GM03348 (cell line): ENCODE measurements around the gene XKR8.

Experiments used
- DNase-seq: peaks from one replicate; pipeline ENCODE4 v3.0.0; 2012; ENCODE audit warnings: low spot score

Gene XKR8, protein sequence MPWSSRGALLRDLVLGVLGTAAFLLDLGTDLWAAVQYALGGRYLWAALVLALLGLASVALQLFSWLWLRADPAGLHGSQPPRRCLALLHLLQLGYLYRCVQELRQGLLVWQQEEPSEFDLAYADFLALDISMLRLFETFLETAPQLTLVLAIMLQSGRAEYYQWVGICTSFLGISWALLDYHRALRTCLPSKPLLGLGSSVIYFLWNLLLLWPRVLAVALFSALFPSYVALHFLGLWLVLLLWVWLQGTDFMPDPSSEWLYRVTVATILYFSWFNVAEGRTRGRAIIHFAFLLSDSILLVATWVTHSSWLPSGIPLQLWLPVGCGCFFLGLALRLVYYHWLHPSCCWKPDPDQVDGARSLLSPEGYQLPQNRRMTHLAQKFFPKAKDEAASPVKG

DNA sequence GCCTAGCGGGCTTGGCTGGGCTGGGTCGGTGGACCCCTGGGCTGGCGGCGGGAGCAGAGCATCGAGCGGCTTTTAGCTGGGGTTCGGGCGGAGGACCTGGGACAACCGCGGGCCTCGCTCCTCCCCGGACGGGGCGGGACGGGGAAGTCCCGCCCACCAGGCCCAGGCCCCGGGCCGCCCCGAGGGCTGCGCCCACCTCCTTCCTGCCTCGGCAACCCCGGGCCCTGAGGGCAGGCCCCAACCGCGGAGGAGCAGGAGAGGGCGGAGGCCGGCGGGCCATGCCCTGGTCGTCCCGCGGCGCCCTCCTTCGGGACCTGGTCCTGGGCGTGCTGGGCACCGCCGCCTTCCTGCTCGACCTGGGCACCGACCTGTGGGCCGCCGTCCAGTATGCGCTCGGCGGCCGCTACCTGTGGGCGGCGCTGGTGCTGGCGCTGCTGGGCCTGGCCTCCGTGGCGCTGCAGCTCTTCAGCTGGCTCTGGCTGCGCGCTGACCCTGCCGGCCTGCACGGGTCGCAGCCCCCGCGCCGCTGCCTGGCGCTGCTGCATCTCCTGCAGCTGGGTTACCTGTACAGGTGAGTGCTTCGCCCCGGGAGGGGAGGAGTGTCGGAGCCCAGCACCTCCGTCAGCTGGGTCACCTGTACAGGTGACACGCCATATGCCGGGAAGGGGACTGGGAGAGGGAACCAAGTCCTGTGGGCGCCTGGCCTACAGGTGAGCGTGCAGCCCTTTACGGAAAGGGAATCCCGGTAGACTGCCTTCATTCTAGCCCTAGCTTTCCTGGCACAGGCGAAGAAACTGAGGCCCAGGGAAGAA lies at the start of gene XKR8:
TSS of gene XKR8 (plus strand) at position 182 of the 812 bp plus-strand sequence. CDS start at position 279, 97 bp downstream.
- DNase-seq: peak; percentile 98

DNA sequence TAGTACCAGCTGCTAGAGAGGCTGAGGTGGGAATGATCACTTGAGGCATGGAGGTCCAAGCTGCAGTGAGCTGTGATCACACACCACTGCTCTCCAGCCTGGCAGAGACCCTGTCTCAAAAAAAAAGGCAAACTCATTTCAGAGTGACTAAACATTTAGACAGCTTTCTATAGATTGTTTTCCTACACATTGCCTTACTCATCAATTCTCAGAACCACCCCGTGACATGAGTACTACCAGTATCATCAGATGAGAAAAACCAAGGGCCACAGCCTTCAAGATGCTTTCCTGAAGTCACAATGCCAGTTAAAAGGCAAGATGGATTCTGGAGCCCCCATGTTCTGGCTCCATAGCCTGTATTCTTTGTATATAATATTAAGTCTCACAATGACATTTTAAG lies 47.3 kb upstream of the XKR8 start:
- no peak for DNase-seq

DNA sequence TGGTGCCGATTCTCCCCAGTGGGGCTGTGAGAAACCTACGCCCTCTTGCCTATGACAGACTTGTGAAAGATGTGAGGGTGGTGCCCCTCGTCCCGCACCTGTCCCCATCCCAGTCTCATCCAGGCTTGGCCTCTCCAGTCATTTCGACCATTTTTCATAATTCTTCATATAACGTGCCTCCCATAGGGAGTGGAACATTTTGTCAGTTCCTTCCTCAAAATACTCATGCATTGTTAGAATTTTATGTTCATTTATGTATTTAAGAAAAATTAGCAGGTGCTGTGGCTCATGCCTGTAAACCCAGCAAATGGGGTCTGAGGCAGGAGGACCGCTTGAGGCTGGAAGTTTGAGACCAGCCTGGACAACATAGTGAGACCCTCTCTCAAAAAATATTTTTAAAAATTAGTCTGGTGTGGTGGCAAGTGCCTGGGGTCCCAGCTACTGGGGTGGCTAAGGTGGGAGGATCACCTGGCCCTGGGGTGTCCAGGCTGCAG lies 44.6 kb upstream of the XKR8 start:
- no peak for DNase-seq

DNA sequence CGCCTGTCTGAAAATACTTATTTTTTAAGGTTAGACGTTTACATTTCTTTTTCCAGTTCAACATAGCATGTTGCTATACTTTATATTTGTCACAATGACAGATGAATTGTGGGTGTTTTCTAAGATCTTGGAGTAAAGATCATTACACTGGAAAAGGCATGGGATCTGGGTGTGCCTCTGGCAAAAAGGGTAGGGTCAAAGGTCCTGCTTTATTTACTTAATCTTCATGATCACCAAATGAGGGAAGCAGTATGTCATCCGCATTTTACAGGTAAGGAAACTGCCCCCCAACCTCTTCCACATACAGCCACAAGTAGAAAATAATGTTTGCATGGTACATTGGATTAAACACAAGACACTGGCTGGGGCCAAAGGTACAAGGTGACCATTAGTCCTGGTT lies 37.5 kb upstream of the XKR8 start:
- no peak for DNase-seq

DNA sequence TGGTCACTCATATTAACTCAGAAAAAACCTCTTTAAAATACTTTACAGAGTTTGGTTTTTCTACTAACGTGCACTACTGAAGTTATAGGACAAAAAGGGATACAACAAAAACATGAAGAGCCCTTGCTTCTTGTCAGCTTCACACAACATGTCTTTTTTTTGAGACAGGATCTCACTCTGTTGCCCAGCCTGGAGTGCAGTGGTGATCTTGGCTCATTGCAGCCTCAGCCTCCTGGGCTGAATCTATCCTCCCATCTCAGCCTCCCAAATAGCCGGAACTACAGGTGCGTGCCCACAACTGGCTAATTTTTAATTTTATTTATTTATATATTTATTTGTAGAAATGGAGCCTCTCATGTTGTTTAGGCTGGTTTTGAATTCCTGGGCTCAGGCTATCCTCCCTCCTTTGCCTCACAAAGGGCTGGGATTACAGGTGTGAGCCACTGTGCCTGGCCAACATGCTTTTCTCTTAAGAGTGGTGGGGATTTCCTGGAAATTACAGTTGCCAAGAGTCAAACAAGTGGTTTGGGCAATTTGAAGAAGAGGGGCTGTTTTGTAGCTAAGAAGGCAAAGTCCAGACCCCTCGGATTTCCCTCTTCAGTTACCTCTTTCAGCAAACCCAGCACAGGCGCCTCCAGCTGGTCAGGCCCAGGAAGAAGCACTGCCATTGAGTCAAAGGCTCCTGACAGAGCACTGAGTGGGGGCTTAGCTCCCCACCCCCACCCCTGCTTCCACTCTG lies 31.4 kb upstream of the XKR8 start:
- DNase-seq: no peak

DNA sequence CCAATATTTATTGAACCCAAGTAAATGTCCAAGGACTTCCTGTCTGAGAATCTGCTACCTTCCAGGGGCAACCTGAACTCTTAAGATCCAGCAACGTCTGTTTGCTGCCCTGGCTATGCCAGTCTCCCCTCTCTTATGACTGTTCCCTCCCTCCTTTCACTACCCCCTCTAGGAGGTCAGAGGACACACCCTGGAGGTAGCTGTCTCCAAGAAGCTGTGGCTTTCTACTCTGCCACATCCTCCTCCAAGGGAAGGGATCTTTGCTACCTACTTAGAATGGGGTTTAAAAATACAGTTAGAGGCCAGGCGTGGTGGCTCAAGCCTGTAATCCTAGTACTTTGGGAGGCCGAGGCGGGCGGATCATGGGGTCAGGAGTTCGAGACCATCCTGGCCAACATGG lies 28.6 kb upstream of the XKR8 start:
- no peak for DNase-seq

DNA sequence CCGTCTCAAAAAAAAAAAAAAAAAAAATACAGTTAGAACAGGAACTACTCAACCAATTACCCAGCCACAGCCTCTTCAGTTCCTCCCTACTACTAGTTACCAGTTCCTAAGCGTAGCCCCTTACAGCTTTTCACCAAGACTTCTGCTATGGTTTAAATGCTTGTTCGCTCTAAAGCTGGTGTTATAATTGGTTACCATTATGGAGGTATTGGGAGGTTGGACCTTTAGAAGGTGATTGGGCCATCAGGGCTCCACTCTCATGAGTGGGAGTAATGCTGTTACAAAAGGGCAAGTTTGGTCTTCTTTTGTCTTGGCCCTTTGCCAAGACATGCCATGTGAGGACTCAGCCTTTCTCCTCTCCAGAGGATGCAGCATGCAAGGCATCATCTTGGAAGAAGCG lies 28.0 kb upstream of the XKR8 start:
- no peak for DNase-seq

DNA sequence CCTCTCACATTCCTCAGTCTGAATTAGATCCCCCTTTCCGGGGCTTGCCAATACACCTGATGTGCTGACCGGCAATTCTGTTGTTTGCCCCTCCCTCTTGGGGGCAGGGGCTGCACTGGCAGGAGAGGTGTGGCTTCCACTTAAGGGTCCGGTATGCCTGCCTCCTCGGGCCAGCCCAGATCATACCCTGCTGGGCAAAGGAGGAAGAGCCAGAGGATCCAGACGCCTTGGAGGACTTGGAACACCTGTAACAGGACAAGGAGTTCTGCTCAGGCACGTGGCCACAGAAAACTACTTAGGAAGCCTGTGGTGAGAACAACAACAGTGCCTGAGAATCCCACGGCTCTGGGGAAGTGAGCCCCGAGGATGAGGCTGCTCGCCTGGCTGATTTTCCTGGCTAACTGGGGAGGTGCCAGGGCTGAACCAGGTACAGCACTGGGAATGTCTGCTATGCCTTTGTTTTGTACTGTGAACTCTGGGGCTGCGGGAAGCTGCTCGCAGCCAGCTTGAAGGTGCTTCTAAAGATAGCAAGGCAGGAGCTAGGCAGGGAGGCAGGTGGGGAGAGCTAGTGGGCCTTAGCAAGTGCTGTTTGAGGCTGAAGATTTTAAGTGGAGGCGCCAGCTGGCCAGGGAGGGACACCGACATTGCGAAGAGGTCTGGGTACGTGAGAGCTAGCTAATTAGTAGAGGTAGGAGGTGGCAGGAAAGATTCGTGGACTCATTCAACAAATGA lies 24.8 kb upstream of the XKR8 start, which contains the start of gene SMPDL3B:
TSS of gene SMPDL3B (plus strand) at position 183 of the 732 bp plus-strand sequence. CDS start at position 367, 184 bp downstream.
- no peak for DNase-seq

DNA sequence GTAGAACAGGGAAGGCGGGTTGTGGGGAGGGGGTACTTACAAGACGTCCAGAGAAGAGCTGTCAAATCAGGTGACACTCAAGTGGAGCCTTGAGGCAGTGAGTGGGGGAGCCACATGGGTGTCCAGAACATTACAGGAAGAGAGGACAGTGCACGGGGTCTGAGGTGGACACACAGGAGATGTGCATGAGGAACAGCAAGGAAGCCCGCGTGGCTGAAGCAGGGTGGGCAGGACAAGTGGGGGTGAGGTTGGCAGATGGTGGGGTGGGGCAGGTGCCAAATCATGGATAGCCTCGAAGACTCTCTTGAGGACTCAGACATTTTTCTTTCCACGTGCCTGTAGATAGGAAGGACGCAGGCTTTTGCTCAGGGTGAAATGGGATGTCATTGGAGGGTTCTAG lies 24.1 kb upstream of the XKR8 start:
- no peak for DNase-seq

DNA sequence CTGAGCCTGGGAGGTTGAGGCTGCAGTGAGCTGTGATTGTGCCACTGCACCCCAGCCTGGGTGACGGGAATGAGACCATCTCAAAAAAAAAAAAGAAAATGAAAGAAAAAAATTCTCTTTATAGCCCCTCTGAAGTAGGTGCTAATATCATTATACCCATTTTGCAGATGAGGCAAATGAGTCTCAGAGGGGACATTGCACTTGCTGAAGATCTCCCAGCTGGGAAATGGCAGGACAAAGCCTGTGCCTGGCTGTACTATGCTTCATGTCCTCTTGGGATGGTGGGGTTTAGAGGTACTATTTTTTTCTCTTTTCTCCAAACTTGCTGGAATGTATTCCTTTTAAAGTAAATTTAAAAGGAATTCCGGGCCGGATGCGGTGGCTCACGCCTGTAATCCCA lies 23.4 kb upstream of the XKR8 start:
- DNase-seq: no peak

DNA sequence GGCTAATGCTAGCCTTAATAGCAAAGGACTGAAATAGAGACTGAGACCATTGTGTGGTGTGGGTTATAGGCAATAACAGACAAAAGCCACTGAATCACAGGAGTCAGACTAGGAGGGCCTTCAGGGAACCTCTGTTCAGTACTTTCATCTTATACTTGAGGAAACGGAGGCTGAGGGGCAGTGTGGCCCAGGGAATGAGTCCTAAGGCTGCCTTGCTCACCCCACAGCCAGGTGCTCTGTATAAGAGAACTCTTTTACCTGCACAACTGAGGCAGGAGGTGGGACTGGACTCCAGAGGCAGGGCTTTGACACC lies 22.3 kb upstream of the XKR8 start:
- DNase-seq: no peak

DNA sequence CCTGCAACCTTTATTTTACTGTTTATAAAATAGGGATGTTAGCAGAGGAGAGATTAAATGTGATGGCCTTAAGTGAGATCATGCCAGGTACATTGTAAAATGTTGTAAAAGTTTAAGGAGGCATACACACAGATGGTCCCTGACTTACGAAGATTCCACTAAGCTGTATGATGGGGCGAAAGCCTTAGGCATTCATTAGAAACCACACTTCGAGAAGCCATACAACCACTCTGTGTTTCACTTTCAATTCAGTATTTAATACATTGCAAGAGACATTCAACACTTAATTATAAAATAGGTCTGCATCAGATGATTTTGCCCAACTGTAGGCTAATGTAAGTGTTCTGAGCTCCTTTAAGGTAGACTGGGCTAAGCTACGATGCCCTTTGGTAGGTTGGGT lies 21.3 kb upstream of the XKR8 start:
- DNase-seq: no peak

DNA sequence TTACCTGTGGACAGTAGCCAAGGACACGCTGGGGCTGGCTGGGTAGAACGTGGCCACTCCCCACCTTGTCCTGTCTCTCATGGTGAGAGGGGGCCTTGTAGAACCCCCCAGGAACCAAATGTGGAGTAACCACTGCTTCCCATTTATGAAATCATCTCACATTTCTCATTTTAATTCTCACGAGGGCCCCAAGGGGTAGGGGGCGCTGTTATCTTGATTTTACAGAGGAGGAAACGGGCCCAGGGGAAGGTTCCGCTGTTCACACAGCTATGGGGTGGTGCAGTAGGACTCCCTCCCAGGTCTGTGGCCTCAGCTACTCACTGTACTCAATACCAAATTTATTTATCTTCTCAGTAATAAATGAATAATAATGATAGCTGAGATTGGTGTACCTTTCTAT lies 19.5 kb upstream of the XKR8 start:
- peak; percentile 55 for DNase-seq

DNA sequence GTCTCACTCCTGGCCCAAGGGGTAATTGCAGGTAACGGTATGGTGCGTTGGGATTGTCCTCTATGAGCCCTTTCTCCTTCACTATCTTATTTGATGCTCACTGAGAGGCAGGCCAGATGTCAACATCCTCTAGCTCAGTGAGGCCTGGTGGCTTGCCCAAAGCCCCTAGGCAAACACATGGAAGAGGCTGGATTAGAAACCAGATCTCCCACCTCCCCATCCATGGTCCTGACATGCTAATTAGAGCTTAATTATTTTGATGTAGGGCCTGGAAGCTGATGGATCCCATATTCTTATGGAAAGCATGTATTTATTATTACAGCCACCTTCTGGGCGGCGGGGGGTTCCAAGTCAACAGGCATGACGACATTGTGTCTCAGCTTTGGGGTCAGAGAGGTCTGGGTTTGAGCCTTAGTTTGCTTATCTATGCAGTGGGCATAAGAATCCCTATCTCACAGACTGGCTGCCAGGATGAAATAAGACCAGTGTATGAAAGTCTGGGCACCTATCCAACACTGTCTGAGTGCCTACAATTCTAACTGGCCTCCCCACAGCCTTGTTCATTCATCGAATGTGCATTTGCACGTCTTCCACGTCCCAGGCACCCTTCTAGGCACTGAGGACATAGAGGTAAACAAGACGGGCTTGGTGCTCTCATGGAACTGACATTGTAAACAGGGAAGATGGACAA lies 18.8 kb upstream of the XKR8 start:
- DNase-seq: no peak

DNA sequence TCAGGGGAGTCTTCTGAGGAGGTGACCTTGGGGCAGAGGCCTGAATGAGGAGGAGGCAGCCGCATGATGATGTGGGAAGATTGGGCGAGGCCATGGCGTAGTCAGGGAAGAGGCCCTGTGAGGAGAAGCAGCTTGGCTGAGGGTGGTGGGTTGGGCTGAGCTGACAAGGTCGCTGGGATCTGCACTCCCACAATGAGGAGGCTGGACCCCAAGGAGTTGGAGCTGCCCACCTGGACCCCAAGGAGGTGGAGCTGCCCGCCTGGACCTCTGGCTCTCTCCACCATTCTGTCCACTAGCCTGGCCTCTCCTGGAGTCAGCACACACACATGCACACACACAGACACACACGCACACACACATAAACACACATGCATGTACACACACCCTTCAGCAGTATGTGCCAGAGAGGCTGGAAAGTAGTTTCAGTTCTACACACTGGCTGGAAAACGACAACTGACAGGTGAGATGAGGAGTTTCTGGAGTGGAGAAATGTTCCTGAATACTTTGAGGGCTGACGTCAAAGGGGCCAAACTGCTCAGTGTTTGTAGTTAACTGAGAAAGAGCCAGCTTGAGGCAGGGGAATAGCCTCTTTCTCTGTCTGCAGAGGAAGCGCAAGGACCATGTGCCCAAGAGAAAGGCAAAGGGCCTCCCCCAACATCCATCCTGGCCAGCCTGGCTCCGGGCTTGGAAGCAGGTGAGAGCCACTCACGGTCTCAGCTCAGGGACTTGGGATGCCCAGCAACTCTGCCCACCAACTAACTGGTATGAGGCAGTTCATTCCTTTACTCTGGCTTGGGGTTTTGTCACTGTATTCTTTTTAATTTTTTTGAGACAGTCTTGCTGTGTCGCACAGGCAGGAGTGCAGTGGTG lies 17.9 kb upstream of the XKR8 start:
- no peak for DNase-seq

DNA sequence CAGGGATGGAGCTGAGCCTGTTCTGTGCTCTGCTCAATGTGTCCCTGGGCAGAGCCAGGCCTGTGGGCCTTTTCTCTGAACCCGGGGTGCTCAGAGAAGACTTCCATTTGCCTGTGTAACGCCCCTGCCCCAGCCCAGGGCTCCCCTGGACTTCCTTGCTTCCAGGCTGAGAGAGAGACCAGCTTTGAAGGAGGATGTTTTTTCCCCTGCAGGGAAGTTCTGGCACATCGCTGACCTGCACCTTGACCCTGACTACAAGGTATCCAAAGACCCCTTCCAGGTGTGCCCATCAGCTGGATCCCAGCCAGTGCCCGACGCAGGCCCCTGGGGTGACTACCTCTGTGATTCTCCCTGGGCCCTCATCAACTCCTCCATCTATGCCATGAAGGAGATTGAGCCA lies 14.8 kb upstream of the XKR8 start:
- DNase-seq: no peak

DNA sequence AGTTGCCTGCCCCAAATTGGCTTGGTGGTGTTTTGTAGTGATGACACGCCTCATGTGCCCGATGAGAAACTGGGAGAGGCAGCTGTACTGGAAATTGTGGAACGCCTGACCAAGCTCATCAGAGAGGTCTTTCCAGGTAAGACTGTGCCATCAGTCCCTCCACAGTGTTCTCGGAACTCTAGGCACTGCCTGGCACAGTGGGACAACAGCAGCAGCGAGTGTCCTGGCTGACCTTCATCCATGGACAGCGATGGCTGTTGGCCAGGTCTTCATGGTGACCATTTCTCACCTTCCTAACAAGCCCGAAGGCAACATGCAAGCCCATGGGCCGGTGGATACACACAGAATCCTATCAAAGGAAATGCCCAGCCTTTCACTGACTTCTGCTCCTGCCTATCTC lies 10.7 kb upstream of the XKR8 start:
- no peak for DNase-seq

DNA sequence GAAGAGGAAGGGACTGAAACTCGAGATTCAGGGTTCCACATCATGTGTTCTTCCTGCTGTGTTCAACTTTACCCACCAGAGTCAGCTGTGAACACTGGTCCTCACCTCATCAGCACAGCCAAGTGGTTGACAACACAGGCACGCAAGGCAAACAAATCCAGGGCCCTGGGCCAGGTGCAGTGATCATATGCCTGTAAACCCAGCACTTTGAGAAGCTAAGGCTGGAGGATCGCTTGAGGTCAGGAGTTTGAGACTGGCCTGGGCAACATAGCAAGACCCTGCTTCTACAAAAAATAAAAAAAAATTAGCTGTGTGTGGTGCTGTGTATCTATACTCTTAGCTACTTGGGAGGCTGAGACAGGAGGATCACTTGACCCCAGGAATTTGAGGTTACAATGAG lies 8.4 kb upstream of the XKR8 start:
- no peak for DNase-seq

DNA sequence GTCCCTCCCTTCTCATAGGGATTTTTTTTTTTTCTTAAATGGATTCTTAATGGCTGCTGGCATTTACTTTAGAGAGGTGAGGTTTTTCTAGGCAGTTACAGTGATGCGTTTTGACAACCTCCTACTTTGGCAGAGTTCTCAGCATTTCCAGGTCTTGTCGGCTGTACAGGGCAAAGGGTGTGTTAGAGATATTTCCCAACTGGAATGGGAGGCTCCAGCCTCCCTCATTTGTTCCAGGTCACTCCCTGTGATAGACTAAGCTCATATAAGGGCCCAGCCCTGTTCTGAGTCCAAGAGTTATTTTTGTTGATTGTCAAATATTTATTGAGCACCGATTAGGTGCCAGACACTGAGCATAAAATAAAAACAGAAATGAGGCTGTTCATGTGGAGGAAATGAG lies 7.6 kb upstream of the XKR8 start:
- DNase-seq: no peak

DNA sequence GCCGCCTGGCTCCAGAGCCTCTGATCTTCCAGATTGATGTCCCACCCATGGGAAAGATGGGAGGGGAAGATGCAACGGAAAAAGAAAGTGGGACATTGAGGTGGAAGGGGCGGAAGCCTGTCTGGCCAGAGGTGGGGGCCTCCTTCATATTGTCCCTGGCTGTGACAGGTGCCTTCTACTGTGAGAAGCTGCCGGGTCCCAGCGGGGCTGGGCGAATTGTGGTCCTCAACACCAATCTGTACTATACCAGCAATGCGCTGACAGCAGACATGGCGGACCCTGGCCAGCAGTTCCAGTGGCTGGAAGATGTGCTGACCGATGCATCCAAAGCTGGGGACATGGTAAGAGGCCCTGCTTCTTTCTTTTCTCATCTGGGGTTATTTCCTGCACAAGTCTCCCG lies 5.6 kb upstream of the XKR8 start:
- no peak for DNase-seq
